ENCODE measurements around the gene RRP15. TPM values are rescaled to one million over a fixed set of nuclear protein-coding genes. Genes with fewer than 3 reads are reported as not detected.
A peak's percentile ranks its signal among the peaks of the same experiment; 100 is the strongest.

RRP15 gene
- total RNA-seq, 2 experiments from 2014 or later = 10.5 to 15.2 TPM

GRCh38 chr1:218348628-218349071 lies 63.6 kb downstream of the RRP15 start:
- Histone ChIP-seq H3K4me1 (ENCODE audit: insufficient read depth, low read length) (peaks cover 31% of the 10 kb centered on the region), H3K27ac (ENCODE audit: low read depth in 1 of 2, low read length in 2 of 2) (no peak overlapping the region), H3K36me3 (ENCODE audit: insufficient read depth, low read length) (no peaks in the 10 kb centered on the region), H3K4me3 (ENCODE audit: low read length) (no peak overlapping the region), H3K9me3 (ENCODE audit: control insufficient read depth in 1 of 2, insufficient read depth in 1 of 2, low read length in 2 of 2) (no peaks in the 10 kb centered on the region), H3K27me3 (ENCODE audit: control insufficient read depth in 1 of 2, insufficient read depth in 2 of 2, low read length in 2 of 2) (peaks cover 13 to 26% of the 10 kb centered on the region in 2 experiments)
- intact Hi-C loops (cut with DNase I, micrococcal nuclease) = no loop called here
- H3K4me3 Mint-ChIP-seq = no peak overlapping the region
- ATAC-seq (ENCODE audit: poor library complexity) (no peak), DNase-seq (no peak)
- no peaks in the 10 kb centered on the region for H3K9me3 Mint-ChIP-seq
- no peak overlapping the region for H3K27ac Mint-ChIP-seq
- POLR2A ChIA-PET = no interaction called here
- CTCF ChIA-PET = interaction anchor here (2.2 kb wide), 1 partner anchor 9 kb away, joined by 5 read pairs; no protein-coding TSS in a partner anchor
- H3K4me1 Mint-ChIP-seq (ENCODE audit: low read depth) = peaks cover 45% of the 10 kb centered on the region
- TF ChIP-seq CTCF (IDR thresholded peaks at IDR 0.05) = no peak
- no peaks in the 10 kb centered on the region for H3K36me3 Mint-ChIP-seq (ENCODE audit: low read depth)
- peaks cover 25% of the 10 kb centered on the region for H3K27me3 Mint-ChIP-seq

GRCh38 chr1:218349348-218350034 lies 64.4 kb downstream of the RRP15 start:
- H3K36me3 Mint-ChIP-seq (ENCODE audit: low read depth) = no peaks in the 10 kb centered on the region
- Histone ChIP-seq H3K36me3 (ENCODE audit: insufficient read depth, low read length) (no peaks in the 10 kb centered on the region), H3K9me3 (ENCODE audit: control insufficient read depth in 1 of 2, insufficient read depth in 1 of 2, low read length in 2 of 2) (no peaks in the 10 kb centered on the region), H3K4me1 (ENCODE audit: insufficient read depth, low read length) (peaks cover 31% of the 10 kb centered on the region), H3K27ac (ENCODE audit: low read depth in 1 of 2, low read length in 2 of 2) (no peak overlapping the region), H3K27me3 (ENCODE audit: control insufficient read depth in 1 of 2, insufficient read depth in 2 of 2, low read length in 2 of 2) (peaks cover 13 to 26% of the 10 kb centered on the region in 2 experiments), H3K4me3 (ENCODE audit: low read length) (no peak overlapping the region)
- H3K4me1 Mint-ChIP-seq (ENCODE audit: low read depth) = peaks cover 45% of the 10 kb centered on the region
- ChIA-PET CTCF (interaction anchor here (2.2 kb wide), 1 partner anchor 10 kb away, joined by 5 read pairs; no protein-coding TSS in a partner anchor), POLR2A (no interaction called here)
- H3K4me3 Mint-ChIP-seq = peak overlapping the region; percentile 8
- intact Hi-C loops (cut with DNase I, micrococcal nuclease) = no loop called here
- TF ChIP-seq CTCF (IDR thresholded peaks at IDR 0.05) = no peak
- no peak for ATAC-seq (ENCODE audit: poor library complexity)
- H3K27ac Mint-ChIP-seq = no peak overlapping the region
- DNase-seq = no peak
- peaks cover 24% of the 10 kb centered on the region for H3K27me3 Mint-ChIP-seq
- no peaks in the 10 kb centered on the region for H3K9me3 Mint-ChIP-seq

GRCh38 chr1:218350035-218350525 lies 65.0 kb downstream of the RRP15 start:
- peaks cover 24% of the 10 kb centered on the region for H3K27me3 Mint-ChIP-seq

More at GRCh38 chr1:218350035-218350525, 65.0 kb downstream of the RRP15 start:
- H3K27ac Mint-ChIP-seq = no peak overlapping the region
- no peaks in the 10 kb centered on the region for H3K9me3 ChIP-seq (ENCODE audit: control insufficient read depth in 1 of 2, insufficient read depth in 1 of 2, low read length in 2 of 2)
- no peaks in the 10 kb centered on the region for H3K36me3 ChIP-seq (ENCODE audit: insufficient read depth, low read length)
- ChIA-PET CTCF (no interaction called here), POLR2A (no interaction called here)
- H3K9me3 Mint-ChIP-seq = no peaks in the 10 kb centered on the region
- TF ChIP-seq CTCF (IDR thresholded peaks at IDR 0.05) = no peak
- H3K27me3 ChIP-seq (ENCODE audit: control insufficient read depth in 1 of 2, insufficient read depth in 2 of 2, low read length in 2 of 2) = peaks cover 13 to 22% of the 10 kb centered on the region in 2 experiments
- H3K4me3 Mint-ChIP-seq = peak overlapping the region; percentile 8
- peaks cover 45% of the 10 kb centered on the region for H3K4me1 Mint-ChIP-seq (ENCODE audit: low read depth)
- H3K4me1 ChIP-seq (ENCODE audit: insufficient read depth, low read length) = peaks cover 26% of the 10 kb centered on the region
- H3K4me3 ChIP-seq (ENCODE audit: low read length) = no peak overlapping the region
- no peaks in the 10 kb centered on the region for H3K36me3 Mint-ChIP-seq (ENCODE audit: low read depth)
- DNase-seq = no peak
- no peak for ATAC-seq (ENCODE audit: poor library complexity)
- H3K27ac ChIP-seq (ENCODE audit: low read depth in 1 of 2, low read length in 2 of 2) = no peak overlapping the region
- intact Hi-C loops (cut with DNase I, micrococcal nuclease) = no loop called here
